Measurements from ENCODE around the gene IDUA. TPM values are rescaled to one million over a fixed set of nuclear protein-coding genes. Genes with fewer than 3 reads are reported as not detected.

Gene IDUA
- total RNA-seq, 2 donors from 2014 or later = 15.7 to 17.5 TPM

- no peaks in the 10 kb centered on the region for H3K9me3 Mint-ChIP-seq
Observed at GRCh38 chr4:978957-979701, 7.7 kb upstream of the IDUA start.

GRCh38 chr4:982291-982690 is 4.6 kb upstream of the IDUA start:
- H3K4me1 Mint-ChIP-seq (ENCODE audit: low read depth in 2 of 2) = peaks cover 7 to 12% of the 10 kb centered on the region in 2 donors
- no peak overlapping the region for H3K27ac Mint-ChIP-seq
- H3K9me3 Mint-ChIP-seq = no peaks in the 10 kb centered on the region
- H3K36me3 Mint-ChIP-seq = no peaks in the 10 kb centered on the region
- DNase-seq (ENCODE audit: low spot score) (no peak), ATAC-seq (no peak)
- H3K4me3 Mint-ChIP-seq = no peak overlapping the region
- no peaks in the 10 kb centered on the region for H3K27me3 Mint-ChIP-seq

More at GRCh38 chr4:978957-979701, 7.7 kb upstream of the IDUA start:
- Mint-ChIP-seq H3K4me3 (no peak overlapping the region), H3K4me1 (ENCODE audit: low read depth in 2 of 2) (no peaks in the 10 kb centered on the region), H3K27ac (no peak overlapping the region), H3K36me3 (no peaks in the 10 kb centered on the region), H3K27me3 (no peaks in the 10 kb centered on the region)
- ATAC-seq = no peak
- DNase-seq (ENCODE audit: low spot score) = no peak

GRCh38 chr4:982814-983213 is 4.0 kb upstream of the IDUA start:
- no peaks in the 10 kb centered on the region for H3K27me3 Mint-ChIP-seq
- no peak overlapping the region for H3K4me3 Mint-ChIP-seq
- H3K4me1 Mint-ChIP-seq (ENCODE audit: low read depth in 2 of 2) = peaks cover 9 to 12% of the 10 kb centered on the region in 2 donors
- no peak overlapping the region for H3K27ac Mint-ChIP-seq
- H3K36me3 Mint-ChIP-seq = no peaks in the 10 kb centered on the region
- DNase-seq (ENCODE audit: low spot score) = no peak
- no peak for ATAC-seq
- no peaks in the 10 kb centered on the region for H3K9me3 Mint-ChIP-seq

GRCh38 chr4:984336-985054 is 2.3 kb upstream of the IDUA start:
- Mint-ChIP-seq H3K27me3 (no peaks in the 10 kb centered on the region), H3K4me3 (peak overlapping the region; percentile 45), H3K36me3 (no peaks in the 10 kb centered on the region), H3K27ac (no peak overlapping the region), H3K4me1 (ENCODE audit: low read depth in 2 of 2) (peaks cover 9 to 12% of the 10 kb centered on the region in 2 donors), H3K9me3 (no peaks in the 10 kb centered on the region)
- no peak for DNase-seq (ENCODE audit: low spot score)
- ATAC-seq = no peak

- Mint-ChIP-seq H3K9me3 (no peaks in the 10 kb centered on the region), H3K27me3 (no peaks in the 10 kb centered on the region), H3K27ac (peak overlapping the region in 1 of 2 donors; percentile 60), H3K36me3 (no peaks in the 10 kb centered on the region), H3K4me1 (ENCODE audit: low read depth in 2 of 2) (peaks cover 9 to 12% of the 10 kb centered on the region in 2 donors), H3K4me3 (peak overlapping the region; percentile 45)
- DNase-seq (ENCODE audit: low spot score) (peak; percentile 81), ATAC-seq (peak; percentile 63 to 72)
Observed at GRCh38 chr4:985123-985830, 1.6 kb upstream of the IDUA start.

- Mint-ChIP-seq H3K27me3 (no peaks in the 10 kb centered on the region), H3K27ac (peak overlapping the region; percentile 60 to 85), H3K9me3 (no peaks in the 10 kb centered on the region), H3K4me1 (ENCODE audit: low read depth in 2 of 2) (peaks cover 9 to 12% of the 10 kb centered on the region in 2 donors), H3K4me3 (peak overlapping the region; percentile 86), H3K36me3 (no peaks in the 10 kb centered on the region)
- DNase-seq (ENCODE audit: low spot score) = no peak
- ATAC-seq = peak; percentile 37 to 52
Observed at GRCh38 chr4:986428-986878, 391 bp upstream of the IDUA start.

- DNase-seq (ENCODE audit: low spot score) (no peak), ATAC-seq (no peak)
- Mint-ChIP-seq H3K36me3 (no peaks in the 10 kb centered on the region), H3K27ac (peak overlapping the region in 1 of 2 donors; percentile 68), H3K9me3 (no peaks in the 10 kb centered on the region), H3K4me3 (peak overlapping the region; percentile 78), H3K27me3 (no peaks in the 10 kb centered on the region), H3K4me1 (ENCODE audit: low read depth in 2 of 2) (peaks cover 9 to 12% of the 10 kb centered on the region in 2 donors)
Observed at GRCh38 chr4:987624-988513, 1.0 kb downstream of the IDUA start.

GRCh38 chr4:988726-989721 is 2.2 kb downstream of the IDUA start:
- H3K36me3 Mint-ChIP-seq = no peaks in the 10 kb centered on the region
- no peak overlapping the region for H3K27ac Mint-ChIP-seq

GRCh38 chr4:989722-990471 is 3.1 kb downstream of the IDUA start:
- H3K9me3 Mint-ChIP-seq = no peaks in the 10 kb centered on the region
- no peak for ATAC-seq
- no peak overlapping the region for H3K27ac Mint-ChIP-seq
- H3K36me3 Mint-ChIP-seq = no peaks in the 10 kb centered on the region
- H3K4me1 Mint-ChIP-seq (ENCODE audit: low read depth in 2 of 2) = peaks cover 9 to 12% of the 10 kb centered on the region in 2 donors
- DNase-seq (ENCODE audit: low spot score) = no peak
- no peaks in the 10 kb centered on the region for H3K27me3 Mint-ChIP-seq
- H3K4me3 Mint-ChIP-seq = no peak overlapping the region

More at GRCh38 chr4:988726-989721, 2.2 kb downstream of the IDUA start:
- H3K4me3 Mint-ChIP-seq = no peak overlapping the region
- no peak for DNase-seq (ENCODE audit: low spot score)
- H3K27me3 Mint-ChIP-seq = no peaks in the 10 kb centered on the region
- no peaks in the 10 kb centered on the region for H3K9me3 Mint-ChIP-seq
- no peak for ATAC-seq
- peaks cover 9 to 12% of the 10 kb centered on the region in 2 donors for H3K4me1 Mint-ChIP-seq (ENCODE audit: low read depth in 2 of 2)

- DNase-seq (ENCODE audit: low spot score) (no peak), ATAC-seq (no peak)
- Mint-ChIP-seq H3K9me3 (no peaks in the 10 kb centered on the region), H3K36me3 (no peaks in the 10 kb centered on the region), H3K27ac (no peak overlapping the region), H3K4me3 (no peak overlapping the region), H3K27me3 (no peaks in the 10 kb centered on the region), H3K4me1 (ENCODE audit: low read depth in 2 of 2) (peaks cover 8% of the 10 kb centered on the region in 2 donors)
Observed at GRCh38 chr4:990746-991367, 4.0 kb downstream of the IDUA start.

GRCh38 chr4:991451-992296 is 4.8 kb downstream of the IDUA start:
- ATAC-seq (no peak), DNase-seq (ENCODE audit: low spot score) (no peak)
- Mint-ChIP-seq H3K4me3 (no peak overlapping the region), H3K36me3 (no peaks in the 10 kb centered on the region), H3K27me3 (no peaks in the 10 kb centered on the region), H3K9me3 (no peaks in the 10 kb centered on the region), H3K4me1 (ENCODE audit: low read depth in 2 of 2) (peaks cover 0 to 3% of the 10 kb centered on the region in 2 donors), H3K27ac (no peak overlapping the region)
